Measurements from ENCODE around the gene DUSP28. TPM values are rescaled to one million over a fixed set of nuclear protein-coding genes. Genes with fewer than 3 reads are reported as not detected.

DUSP28 gene
- total and polyA plus RNA-seq, 2 of the 13 experiments (the other 11 are each of a cell fraction or from before 2014, with no cell fraction given), result 5.2 to 8.6 TPM

- no peak for ATAC-seq
- in situ Hi-C loops (cut with HindIII; ENCODE audit: extremely low pct_ligation_motif_present, low pct_unique_long_range_greater_than_20kb) (loop anchor here (25.0 kb wide), 1 partner anchor 641 kb away; no protein-coding TSS in a partner anchor), intact Hi-C loops (cut with micrococcal nuclease; ENCODE audit: unreplicated experiment) (no loop called here)
- ChIA-PET CTCF (ENCODE audit: low intra/inter-chr PET ratio, low total read pairs) (no interaction called here), POLR2A (interaction anchor here (2.2 to 4.0 kb wide), 3 partner anchors 9 to 15 kb away, joined by 9 to 42 read pairs (median 9); partner anchors contain the start of genes CAPN10 and DUSP28)
- no peak overlapping the region for H3K4me3 ChIP-seq (replicated peaks in 1 of 3; ENCODE audit: insufficient read depth in 1 of 3, low read depth in 2 of 3, low read length in 3 of 3)
- 94% methylated on average over 16 of the region's 18 CpGs for WGBS (ENCODE audit: low lambda C conversion rate)
- no peak overlapping the region for H3K4me2 ChIP-seq (ENCODE audit: low read depth, low read length)
- no peak overlapping the region for H3K9ac ChIP-seq (ENCODE audit: insufficient read depth, low read depth, low read length)
- DNase-seq (ENCODE audit: low spot score), result no peak
- no peaks in the 10 kb centered on the region; a peak in 1 of 5 replicates for H3K27me3 ChIP-seq (ENCODE audit: control insufficient read depth in 1 of 2, insufficient read depth in 2 of 2, low read length in 2 of 2)
- H3K9me3 ChIP-seq (ENCODE audit: low read length), result no peaks in the 10 kb centered on the region
- peaks cover 34% of the 10 kb centered on the region for H3K4me1 ChIP-seq (ENCODE audit: insufficient read depth, low read length)
- no peak for FAIRE-seq
- H2AFZ ChIP-seq (ENCODE audit: low read length), result no peak overlapping the region
- no TSS peak for BruUV-seq (replicated peaks)
- peaks cover 0 to 10% of the 10 kb centered on the region in 2 experiments; a peak in 3 of 5 replicates for H3K36me3 ChIP-seq (replicated peaks in 1 of 2; ENCODE audit: control insufficient read depth in 1 of 2, insufficient read depth in 2 of 2, low read length in 2 of 2)
- TF ChIP-seq ZNF850 (CRISPR knock-in tag; conservative IDR thresholded peaks at IDR 0.05), result no peak
- TF ChIP-seq ZNF10 (CRISPR knock-in tag; IDR thresholded peaks at IDR 0.05; ENCODE audit: borderline replicate concordance, low read depth), result no peak
- TF ChIP-seq POLR2G (IDR thresholded peaks at IDR 0.05; ENCODE audit: low read depth, low read length), result 0 out of 2 replicates have a peak, but pooled peaks have one; percentile 12
- no peak for TF ChIP-seq MBNL3 (CRISPR knock-in tag; conservative IDR thresholded peaks at IDR 0.05)
- no peak for TF ChIP-seq JUND (CRISPR knock-in tag; IDR thresholded peaks at IDR 0.05)
- 0 out of 2 replicates have a peak, but pooled peaks have one; percentile 7 for TF ChIP-seq ZC3H13 (CRISPR knock-in tag; IDR thresholded peaks at IDR 0.05)
- peak; percentile 74; the same call in 1 of the 2 replicates for TF ChIP-seq AKAP8 (CRISPR knock-in tag; IDR thresholded peaks at IDR 0.05)
- TF ChIP-seq KDM2A (CRISPR knock-in tag; IDR thresholded peaks at IDR 0.05; ENCODE audit: borderline replicate concordance, low read depth), result 0 out of 2 replicates have a peak, but pooled peaks have one; percentile 4
- no peaks in the 10 kb centered on the region; the same call in 1 of the 2 replicates for H4K20me1 ChIP-seq (ENCODE audit: insufficient read depth, low read length)
- H3K79me2 ChIP-seq (ENCODE audit: insufficient read depth, low read length), result peaks cover 22% of the 10 kb centered on the region
- H3K27ac ChIP-seq (ENCODE audit: extremely low read length, insufficient read depth, low read length), result no peak overlapping the region
Observed at GRCh38 chr2:240571314-240571973, 11.3 kb downstream of the DUSP28 start.
